A549 (cell line): ENCODE data around the gene PRL. TPM values are rescaled to one million over a fixed set of nuclear protein-coding genes. Genes with fewer than 3 reads are reported as not detected.

Source experiments
- ATAC-seq, 2 experiments: fragments of 200-7000 bp in 1 of 2; fragments of >200 bp in 1 of 2; cut with Nextera tagmentation in 1 of 2; cut with Tn5 transposase in 1 of 2; 3 replicates each; pipeline versions ENCODE4 v1.8.0 to v1.9.1; 2018 to 2020; ENCODE audit warnings: mild to moderate bottlenecking in 1 of 2, moderate library complexity in 1 of 2
- CTCF ChIA-PET: fragments of 300-600 bp; sonication (Branson Sonifier 250); formaldehyde crosslinking; extraction: SDS; loops from one replicate; lab custom pipeline; 2021; ENCODE audit warnings: antibody characterized with exemption, inconsistent platforms; lab: Yijun Ruan, JAX
- POLR2A ChIA-PET: fragments of 350-600 bp; formaldehyde crosslinking; extraction: SDS; loops from one replicate; lab custom pipeline; 2021; ENCODE audit warnings: antibody characterized with exemption, inconsistent platforms; lab: Yijun Ruan, JAX
- DNase-seq, 2 experiments: peaks; one replicate each; pipeline versions ENCODE4 v3.0.0 to v3.0.0-alpha.2; 2011 to 2016; ENCODE audit warnings: low read depth in 1 of 2, low spot score in 1 of 2
- FAIRE-seq: peaks from 2 replicates; lab custom pipeline; 2011; peaks lifted over from hg19 to GRCh38; lab: Jason Lieb, UNC
- H3K27ac ChIP-seq, 2 experiments: fragments of >200 bp; sonication (Bioruptor Twin); formaldehyde crosslinking; 3 replicates each; pipeline ENCODE4 v1.5.1; 2016 to 2017
- H3K4me1 ChIP-seq: fragments of >200 bp; sonication (Bioruptor Twin); formaldehyde crosslinking; 3 replicates; pipeline ENCODE4 v1.6.1; 2016
- H3K4me2 ChIP-seq: fragments of >200 bp; sonication (Bioruptor Twin); formaldehyde crosslinking; 3 replicates; pipeline ENCODE4 v1.6.1; 2016
- H3K4me3 ChIP-seq: fragments of >200 bp; sonication (Bioruptor Twin); formaldehyde crosslinking; 3 replicates; pipeline ENCODE4 v1.5.1; 2016
- H3K9me3 ChIP-seq: fragments of >200 bp; sonication (Bioruptor Twin); formaldehyde crosslinking; 3 replicates; pipeline ENCODE4 v1.6.1; 2016
- BHLHE40 ChIP-seq: IDR thresholded peaks from 2 replicates; pipeline ENCODE4 v1.6.1; 2012; ENCODE audit warnings: low read depth, low read length, inconsistent platforms
- CBX2 ChIP-seq: fragments of 200-600 bp; sonication (generic); IDR thresholded peaks from 2 replicates; pipeline ENCODE4 v1.6.1; 2016; ENCODE audit warnings: low read depth, mild to moderate bottlenecking, borderline replicate concordance
- CBX8 ChIP-seq: fragments of 200-600 bp; sonication (generic); IDR thresholded peaks from 2 replicates; pipeline ENCODE4 v1.6.1; 2016
- CEBPB ChIP-seq, 2 experiments: fragments of >200 bp in 1 of 2; sonication (Bioruptor Twin) in 1 of 2; formaldehyde crosslinking in 1 of 2; IDR thresholded peaks; 2 replicates each; pipeline ENCODE4 v1.6.1; 2012 to 2016
- CHD2 ChIP-seq: fragments of 150-350 bp; IDR thresholded peaks from 2 replicates; pipeline ENCODE4 v1.6.1; 2014; ENCODE audit warnings: low read length; ENCODE audit not compliant: partially characterized antibody
- CHD4 ChIP-seq: fragments of 200-600 bp; sonication (generic); IDR thresholded peaks from 2 replicates; pipeline ENCODE4 v1.6.1; 2016; ENCODE audit warnings: antibody characterized with exemption, mild to moderate bottlenecking, borderline replicate concordance
- HDAC2 ChIP-seq: fragments of 200-600 bp; sonication (generic); IDR thresholded peaks from 2 replicates; pipeline ENCODE4 v1.6.1; 2016
- HEYL ChIP-seq: fragments of 250-450 bp; sonication (Bioruptor Pico); IDR thresholded peaks from 2 replicates; pipeline ENCODE4 v1.8.0; 2021; ENCODE audit warnings: mild to moderate bottlenecking, moderate library complexity
- HOXB5 ChIP-seq: fragments of 250-450 bp; sonication (Bioruptor Pico); IDR thresholded peaks from 2 replicates; pipeline ENCODE4 v1.5.0; 2020; ENCODE audit warnings: mild to moderate bottlenecking, moderate library complexity
- JUN ChIP-seq, 2 experiments: fragments of >200 bp; sonication (Bioruptor Twin); formaldehyde crosslinking; IDR thresholded peaks; 2 replicates in 1 of 2; 3 replicates in 1 of 2; pipeline ENCODE4 v1.6.1; 2016 to 2017
- JUNB ChIP-seq: fragments of >200 bp; sonication (Bioruptor Twin); formaldehyde crosslinking; IDR thresholded peaks from 2 replicates; pipeline ENCODE4 v1.6.1; 2016
- KDM1A ChIP-seq: fragments of 200-600 bp; sonication (generic); IDR thresholded peaks from 2 replicates; pipeline ENCODE4 v1.6.1; 2016; ENCODE audit warnings: low read depth, mild to moderate bottlenecking
- KDM5A ChIP-seq: fragments of 200-600 bp; sonication (generic); IDR thresholded peaks from 2 replicates; pipeline ENCODE4 v1.6.1; 2016; ENCODE audit warnings: antibody characterized with exemption, mild to moderate bottlenecking
- MAFK ChIP-seq: fragments of 450-650 bp; IDR thresholded peaks from 2 replicates; pipeline ENCODE4 v1.6.1; 2014; ENCODE audit not compliant: partially characterized antibody
- NR3C1 ChIP-seq: fragments of >200 bp; sonication (Bioruptor Twin); formaldehyde crosslinking; IDR thresholded peaks from 3 replicates; pipeline ENCODE4 v1.6.1; 2017
- RARB ChIP-seq: fragments of 250-450 bp; sonication (Bioruptor Pico); IDR thresholded peaks from 2 replicates; pipeline ENCODE4 v1.8.0; 2021; ENCODE audit warnings: mild to moderate bottlenecking, moderate library complexity
- RCOR1 ChIP-seq: fragments of 150-350 bp; IDR thresholded peaks from 2 replicates; pipeline ENCODE4 v1.6.1; 2014; ENCODE audit warnings: antibody characterized with exemption, low read length, low read depth
- TFCP2L1 ChIP-seq: fragments of 250-450 bp; sonication (Bioruptor Pico); IDR thresholded peaks from 2 replicates; pipeline ENCODE4 v1.5.0; 2021; ENCODE audit warnings: mild to moderate bottlenecking
- TP53 ChIP-seq: fragments of 250-450 bp; sonication (Bioruptor Pico); IDR thresholded peaks from 2 replicates; pipeline ENCODE4 v1.5.0; 2021; ENCODE audit warnings: mild to moderate bottlenecking, moderate library complexity
- ZFP36 ChIP-seq: fragments of 450-650 bp; IDR thresholded peaks from 2 replicates; pipeline ENCODE4 v1.6.1; 2014; ENCODE audit warnings: borderline replicate concordance; ENCODE audit not compliant: partially characterized antibody
- ZNF302 ChIP-seq: fragments of 250-450 bp; sonication (Bioruptor Pico); IDR thresholded peaks from 2 replicates; pipeline ENCODE4 v1.9.0; 2021; ENCODE audit warnings: inconsistent platforms, mild to moderate bottlenecking, moderate library complexity
- WGBS: methylation state at CpG from one replicate; pipeline ENCODE4 v1.1.6; 2017; ENCODE audit errors: missing lambda C conversion rate; 5-methylcytosine and 5-hydroxymethylcytosine counted together
- polyA plus RNA-seq, 4 experiments: library from polyadenylated mRNA; depleted of rRNA in 3 of 4; stranded (reverse); fragments of >200 nt; fragmentation: RNase III in 1 of 4; extraction: RNeasy Plus Mini Kit Qiagen cat#74134 plus additional on column Dnase treatment in 1 of 4; gene quantifications; 2 replicates in 3 of 4; 3 replicates in 1 of 4; pipeline ENCODE4 v1.2.3, GENCODE V29; 2011 to 2017
- TF ChIP-seq, protein P1 (sequence below): IDR thresholded peaks from 2 replicates; pipeline ENCODE4 v1.6.1; 2012; ENCODE audit warnings: low read depth, borderline replicate concordance
- TF ChIP-seq, protein P2 (sequence below): fragments of >200 bp; sonication (Bioruptor Twin); formaldehyde crosslinking; IDR thresholded peaks from 3 replicates; pipeline ENCODE4 v1.5.1; 2016
- TF ChIP-seq, protein P3 (sequence below): fragments of 250-450 bp; sonication (Bioruptor Pico); IDR thresholded peaks from 2 replicates; pipeline ENCODE4 v1.5.0; 2020; ENCODE audit warnings: low read depth, mild to moderate bottlenecking, moderate library complexity
- TF ChIP-seq, protein P4 (sequence below): fragments of 200-600 bp; sonication (generic); IDR thresholded peaks from 2 replicates; pipeline ENCODE4 v1.6.1; 2016; ENCODE audit warnings: antibody characterized with exemption, mild to moderate bottlenecking, moderate library complexity
- TF ChIP-seq, protein P5 (sequence below): fragments of >200 bp; sonication (Bioruptor Twin); formaldehyde crosslinking; IDR thresholded peaks from 2 replicates; pipeline ENCODE4 v1.6.1; 2016
- TF ChIP-seq, protein P6 (sequence below): IDR thresholded peaks from 2 replicates; pipeline ENCODE4 v1.6.1; 2012

PRL gene
- polyA plus RNA-seq, 2 of the 4 experiments (the other 2 are of a cell fraction) = not detected

DNA sequence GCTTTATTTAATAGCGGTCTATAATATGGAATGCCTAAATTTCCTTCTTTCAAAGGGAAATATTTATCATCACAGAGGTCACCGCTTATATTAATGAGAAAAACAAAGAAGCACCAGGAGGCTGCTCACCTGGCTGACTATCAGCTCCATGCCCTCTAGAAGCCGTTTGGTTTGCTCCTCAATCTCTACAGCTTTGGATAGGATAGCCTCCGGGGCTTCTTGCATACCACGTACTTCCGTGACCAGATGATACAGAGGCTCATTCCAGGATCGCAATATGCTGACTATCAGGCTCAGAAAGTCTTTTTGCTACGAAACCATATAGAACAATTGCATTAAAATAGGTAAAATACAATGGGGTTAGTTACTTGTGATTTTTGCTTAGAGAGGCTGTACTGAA is 6.8 kb downstream of the PRL start:
- FAIRE-seq = no peak
- no peak overlapping the region for H3K27ac ChIP-seq
- ATAC-seq = no peak
- H3K9me3 ChIP-seq = no peaks in the 10 kb centered on the region
- no peak overlapping the region for H3K4me3 ChIP-seq
- H3K4me1 ChIP-seq = no peaks in the 10 kb centered on the region
- no peak for TF ChIP-seq CEBPB (IDR thresholded peaks at IDR 0.05)
- TF ChIP-seq, protein P1, sequence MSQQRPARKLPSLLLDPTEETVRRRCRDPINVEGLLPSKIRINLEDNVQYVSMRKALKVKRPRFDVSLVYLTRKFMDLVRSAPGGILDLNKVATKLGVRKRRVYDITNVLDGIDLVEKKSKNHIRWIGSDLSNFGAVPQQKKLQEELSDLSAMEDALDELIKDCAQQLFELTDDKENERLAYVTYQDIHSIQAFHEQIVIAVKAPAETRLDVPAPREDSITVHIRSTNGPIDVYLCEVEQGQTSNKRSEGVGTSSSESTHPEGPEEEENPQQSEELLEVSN = no peak
- no peak for TF ChIP-seq RCOR1
- no peak for TF ChIP-seq TFCP2L1 (CRISPR knock-in tag)
- TF ChIP-seq, protein P2, sequence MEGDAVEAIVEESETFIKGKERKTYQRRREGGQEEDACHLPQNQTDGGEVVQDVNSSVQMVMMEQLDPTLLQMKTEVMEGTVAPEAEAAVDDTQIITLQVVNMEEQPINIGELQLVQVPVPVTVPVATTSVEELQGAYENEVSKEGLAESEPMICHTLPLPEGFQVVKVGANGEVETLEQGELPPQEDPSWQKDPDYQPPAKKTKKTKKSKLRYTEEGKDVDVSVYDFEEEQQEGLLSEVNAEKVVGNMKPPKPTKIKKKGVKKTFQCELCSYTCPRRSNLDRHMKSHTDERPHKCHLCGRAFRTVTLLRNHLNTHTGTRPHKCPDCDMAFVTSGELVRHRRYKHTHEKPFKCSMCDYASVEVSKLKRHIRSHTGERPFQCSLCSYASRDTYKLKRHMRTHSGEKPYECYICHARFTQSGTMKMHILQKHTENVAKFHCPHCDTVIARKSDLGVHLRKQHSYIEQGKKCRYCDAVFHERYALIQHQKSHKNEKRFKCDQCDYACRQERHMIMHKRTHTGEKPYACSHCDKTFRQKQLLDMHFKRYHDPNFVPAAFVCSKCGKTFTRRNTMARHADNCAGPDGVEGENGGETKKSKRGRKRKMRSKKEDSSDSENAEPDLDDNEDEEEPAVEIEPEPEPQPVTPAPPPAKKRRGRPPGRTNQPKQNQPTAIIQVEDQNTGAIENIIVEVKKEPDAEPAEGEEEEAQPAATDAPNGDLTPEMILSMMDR = no peak
- no peak for TF ChIP-seq MAFK
- no peak for TF ChIP-seq JUNB
- TF ChIP-seq, protein P3, sequence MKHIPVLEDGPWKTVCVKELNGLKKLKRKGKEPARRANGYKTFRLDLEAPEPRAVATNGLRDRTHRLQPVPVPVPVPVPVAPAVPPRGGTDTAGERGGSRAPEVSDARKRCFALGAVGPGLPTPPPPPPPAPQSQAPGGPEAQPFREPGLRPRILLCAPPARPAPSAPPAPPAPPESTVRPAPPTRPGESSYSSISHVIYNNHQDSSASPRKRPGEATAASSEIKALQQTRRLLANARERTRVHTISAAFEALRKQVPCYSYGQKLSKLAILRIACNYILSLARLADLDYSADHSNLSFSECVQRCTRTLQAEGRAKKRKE (CRISPR knock-in tag) = no peak
- no peak for TF ChIP-seq TP53 (CRISPR knock-in tag)
- TF ChIP-seq, protein P4, sequence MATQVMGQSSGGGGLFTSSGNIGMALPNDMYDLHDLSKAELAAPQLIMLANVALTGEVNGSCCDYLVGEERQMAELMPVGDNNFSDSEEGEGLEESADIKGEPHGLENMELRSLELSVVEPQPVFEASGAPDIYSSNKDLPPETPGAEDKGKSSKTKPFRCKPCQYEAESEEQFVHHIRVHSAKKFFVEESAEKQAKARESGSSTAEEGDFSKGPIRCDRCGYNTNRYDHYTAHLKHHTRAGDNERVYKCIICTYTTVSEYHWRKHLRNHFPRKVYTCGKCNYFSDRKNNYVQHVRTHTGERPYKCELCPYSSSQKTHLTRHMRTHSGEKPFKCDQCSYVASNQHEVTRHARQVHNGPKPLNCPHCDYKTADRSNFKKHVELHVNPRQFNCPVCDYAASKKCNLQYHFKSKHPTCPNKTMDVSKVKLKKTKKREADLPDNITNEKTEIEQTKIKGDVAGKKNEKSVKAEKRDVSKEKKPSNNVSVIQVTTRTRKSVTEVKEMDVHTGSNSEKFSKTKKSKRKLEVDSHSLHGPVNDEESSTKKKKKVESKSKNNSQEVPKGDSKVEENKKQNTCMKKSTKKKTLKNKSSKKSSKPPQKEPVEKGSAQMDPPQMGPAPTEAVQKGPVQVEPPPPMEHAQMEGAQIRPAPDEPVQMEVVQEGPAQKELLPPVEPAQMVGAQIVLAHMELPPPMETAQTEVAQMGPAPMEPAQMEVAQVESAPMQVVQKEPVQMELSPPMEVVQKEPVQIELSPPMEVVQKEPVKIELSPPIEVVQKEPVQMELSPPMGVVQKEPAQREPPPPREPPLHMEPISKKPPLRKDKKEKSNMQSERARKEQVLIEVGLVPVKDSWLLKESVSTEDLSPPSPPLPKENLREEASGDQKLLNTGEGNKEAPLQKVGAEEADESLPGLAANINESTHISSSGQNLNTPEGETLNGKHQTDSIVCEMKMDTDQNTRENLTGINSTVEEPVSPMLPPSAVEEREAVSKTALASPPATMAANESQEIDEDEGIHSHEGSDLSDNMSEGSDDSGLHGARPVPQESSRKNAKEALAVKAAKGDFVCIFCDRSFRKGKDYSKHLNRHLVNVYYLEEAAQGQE = no peak
- no peak overlapping the region for H3K4me2 ChIP-seq
- 77% methylated on average over 8 of the region's 8 CpGs for WGBS
- no peak for DNase-seq
- ChIA-PET POLR2A (no interaction called here), CTCF (no interaction called here)

DNA sequence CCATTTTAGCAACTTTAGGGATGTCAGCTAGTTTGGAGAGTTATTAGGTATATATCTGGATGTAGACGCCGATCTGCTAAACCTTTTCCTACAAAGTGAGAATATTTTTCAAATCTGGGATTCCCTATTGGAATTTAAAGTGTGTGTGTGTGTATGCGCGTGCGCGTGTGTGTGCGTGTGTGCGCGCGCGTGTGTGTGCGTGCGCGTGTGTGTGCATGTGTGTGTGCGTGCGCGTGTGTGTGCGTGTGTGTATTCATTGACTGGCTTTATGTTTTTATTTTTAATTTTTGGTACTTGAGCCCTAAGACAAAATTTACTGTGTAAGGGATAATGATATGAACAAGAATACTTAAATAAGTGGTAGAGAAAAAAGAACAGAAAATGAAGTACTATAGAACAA is 8.1 kb downstream of the PRL start:
- no peak for TF ChIP-seq ZNF302 (CRISPR knock-in tag)
- TF ChIP-seq HDAC2 = no peak
- TF ChIP-seq TFCP2L1 (CRISPR knock-in tag) = no peak
- no peak for TF ChIP-seq TP53 (CRISPR knock-in tag)
- no peak for TF ChIP-seq NR3C1
- TF ChIP-seq, protein P4 = no peak
- no peak for TF ChIP-seq CHD4
- TF ChIP-seq KDM1A = no peak
- no peak for TF ChIP-seq HEYL (CRISPR knock-in tag)
- no peak for TF ChIP-seq CBX2
- TF ChIP-seq KDM5A = no peak
- TF ChIP-seq, protein P5, sequence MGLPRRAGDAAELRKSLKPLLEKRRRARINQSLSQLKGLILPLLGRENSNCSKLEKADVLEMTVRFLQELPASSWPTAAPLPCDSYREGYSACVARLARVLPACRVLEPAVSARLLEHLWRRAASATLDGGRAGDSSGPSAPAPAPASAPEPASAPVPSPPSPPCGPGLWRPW = no peak
- no peak for TF ChIP-seq RARB
- no peak for TF ChIP-seq HOXB5 (CRISPR knock-in tag)
- TF ChIP-seq, protein P6, sequence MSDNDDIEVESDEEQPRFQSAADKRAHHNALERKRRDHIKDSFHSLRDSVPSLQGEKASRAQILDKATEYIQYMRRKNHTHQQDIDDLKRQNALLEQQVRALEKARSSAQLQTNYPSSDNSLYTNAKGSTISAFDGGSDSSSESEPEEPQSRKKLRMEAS = no peak
- no peak for TF ChIP-seq CHD2
- no peak for TF ChIP-seq JUN (IDR thresholded peaks at IDR 0.05)
- TF ChIP-seq ZFP36 = no peak
- no peak for TF ChIP-seq BHLHE40
- TF ChIP-seq CBX8 = no peak
- Histone ChIP-seq H3K4me1 (no peaks in the 10 kb centered on the region), H3K9me3 (no peaks in the 10 kb centered on the region), H3K4me3 (no peak overlapping the region), H3K4me2 (no peak overlapping the region), H3K27ac (no peak overlapping the region)
- no peak for DNase-seq
- no peak for ATAC-seq
- no peak for FAIRE-seq
- POLR2A ChIA-PET = no interaction called here
- CTCF ChIA-PET = no interaction called here
- WGBS = 92% methylated on average over 18 of the region's 18 CpGs
